ENCODE measurements around the gene UBE2G1. TPM values are rescaled to one million over a fixed set of nuclear protein-coding genes. Genes with fewer than 3 reads are reported as not detected.
"Not testable (repeated sequence)": the region's sequence is repeated elsewhere in the genome, so short reads cannot be mapped to it uniquely, and the experiment has no call there.

Gene UBE2G1
- total RNA-seq, 2 donors from 2014 or later, result 39.5 to 58.5 TPM

- Histone ChIP-seq H3K36me3 (no peaks in the 10 kb centered on the region), H3K27me3 (no peaks in the 10 kb centered on the region), H3K4me3 (no peak overlapping the region), H3K27ac (no peak overlapping the region), H3K4me1 (peaks cover 0 to 8% of the 10 kb centered on the region in 2 donors), H3K9me3 (no peaks in the 10 kb centered on the region)
- no peak for DNase-seq (ENCODE audit: low spot score)
- no peak for TF ChIP-seq CTCF (IDR thresholded peaks at IDR 0.05)
These were observed 1.9 kb upstream of the UBE2G1 start for GRCh38 chr17:4368341-4368740.

GRCh38 chr17:4367177-4367576 is 702 bp upstream of the UBE2G1 start:
- not testable (repeated sequence) for H3K27me3 ChIP-seq; H3K9me3 ChIP-seq; H3K4me1 ChIP-seq; H3K36me3 ChIP-seq; DNase-seq (ENCODE audit: low spot score)
- Histone ChIP-seq H3K27ac (peak overlapping the region; percentile 95 to 99), H3K4me3 (peak overlapping the region in 1 of 2 donors; percentile 100)

- Histone ChIP-seq H3K27ac (peak overlapping the region; percentile 95 to 99), H3K4me1 (peaks cover 0 to 8% of the 10 kb centered on the region in 2 donors), H3K36me3 (no peaks in the 10 kb centered on the region), H3K4me3 (peak overlapping the region; percentile 88 to 100), H3K9me3 (no peaks in the 10 kb centered on the region), H3K27me3 (no peaks in the 10 kb centered on the region)
- DNase-seq (ENCODE audit: low spot score), result no peak
- TF ChIP-seq CTCF (IDR thresholded peaks at IDR 0.05), result no peak
These were observed 698 bp downstream of the UBE2G1 start for GRCh38 chr17:4365628-4366326.

GRCh38 chr17:4365103-4365627 is 1.3 kb downstream of the UBE2G1 start:
- H3K4me3 ChIP-seq, result peak overlapping the region; percentile 88 to 100
- DNase-seq (ENCODE audit: low spot score), result peak; percentile 89
- H3K27ac ChIP-seq, result peak overlapping the region; percentile 95 to 99
- no peaks in the 10 kb centered on the region for H3K36me3 ChIP-seq
- no peaks in the 10 kb centered on the region for H3K9me3 ChIP-seq
- no peak for TF ChIP-seq CTCF (IDR thresholded peaks at IDR 0.05)
- no peaks in the 10 kb centered on the region for H3K27me3 ChIP-seq
- peaks cover 0 to 8% of the 10 kb centered on the region in 2 donors for H3K4me1 ChIP-seq

GRCh38 chr17:4364622-4365041 is 1.8 kb downstream of the UBE2G1 start:
- Histone ChIP-seq H3K9me3 (no peaks in the 10 kb centered on the region), H3K4me1 (peaks cover 0 to 10% of the 10 kb centered on the region in 2 donors), H3K36me3 (no peaks in the 10 kb centered on the region), H3K27me3 (no peaks in the 10 kb centered on the region), H3K4me3 (peak overlapping the region; percentile 88 to 100), H3K27ac (peak overlapping the region; percentile 95 to 99)
- no peak for DNase-seq (ENCODE audit: low spot score)
- no peak for TF ChIP-seq CTCF (IDR thresholded peaks at IDR 0.05)

- Histone ChIP-seq H3K27ac (peak overlapping the region; percentile 20 to 40), H3K4me3 (no peak overlapping the region), H3K9me3 (no peaks in the 10 kb centered on the region), H3K4me1 (peaks cover 0 to 20% of the 10 kb centered on the region in 2 donors), H3K36me3 (no peaks in the 10 kb centered on the region), H3K27me3 (no peaks in the 10 kb centered on the region)
- peak in 1 of 2 donors; percentile 34 for TF ChIP-seq CTCF (IDR thresholded peaks at IDR 0.05)
- no peak for DNase-seq (ENCODE audit: low spot score)
These were observed 4.3 kb downstream of the UBE2G1 start for GRCh38 chr17:4362141-4362540.
